ENCODE results near the gene KRT85. TPM values are rescaled to one million over a fixed set of nuclear protein-coding genes. Genes with fewer than 3 reads are reported as not detected.
A peak's percentile ranks its signal among the peaks of the same experiment; 100 is the strongest.

The KRT85 gene
- total RNA-seq, 5 donors from 2014 or later (not counting 1 experiment from before 2014, with no cell fraction given): not detected

- Histone ChIP-seq H3K27ac (ENCODE audit: low read length) (no peak overlapping the region), H3K4me1 (ENCODE audit: control insufficient read depth in 1 of 2, extremely low read depth in 1 of 2, insufficient read depth in 2 of 2, low read length in 2 of 2) (peaks cover 26 to 53% of the 10 kb centered on the region in 2 experiments), H3K9me3 (no peaks in the 10 kb centered on the region), H3K4me3 (ENCODE audit: control insufficient read depth in 1 of 2, extremely low read depth in 1 of 2, low read length in 1 of 2) (no peak overlapping the region), H3K27me3 (replicated peaks in 1 of 2; ENCODE audit: control insufficient read depth in 2 of 2, extremely low read depth in 1 of 2, insufficient read depth in 2 of 2, low read length in 1 of 2) (peaks cover 0 to 45% of the 10 kb centered on the region in 2 experiments), H3K36me3 (ENCODE audit: control insufficient read depth in 2 of 2, extremely low read depth in 1 of 2, insufficient read depth in 1 of 2, low read length in 1 of 2) (no peaks in the 10 kb centered on the region)
- no peak overlapping the region for H3K4me3 Mint-ChIP-seq
- peak in 1 of 35 experiments; percentile 1 for DNase-seq
- CTCF ChIA-PET: no interaction called here
- POLR2A ChIA-PET: interaction anchor here in 1 of 2 donors (0.7 kb wide), 1 partner anchor 17 kb away, joined by 3 read pairs; no protein-coding TSS in a partner anchor
- no peaks in the 10 kb centered on the region for H3K9me3 Mint-ChIP-seq
- peaks cover 3 to 5% of the 10 kb centered on the region in 2 donors for H3K27me3 Mint-ChIP-seq
- WGBS (ENCODE audit: insufficient coverage): 80% methylated on average over 3 of the region's 8 CpGs
- H3K4me1 Mint-ChIP-seq: peaks cover 45 to 52% (median 51%) of the 10 kb centered on the region in 3 donors
- H3K27ac Mint-ChIP-seq: no peak overlapping the region
- H3K36me3 Mint-ChIP-seq: no peaks in the 10 kb centered on the region
- ATAC-seq (replicated peaks in 1 of 4): no peak
Observed at GRCh38 chr12:52355176-52355575, 12.1 kb downstream of the KRT85 start.

GRCh38 chr12:52354200-52354599 is 13.1 kb downstream of the KRT85 start:
- Mint-ChIP-seq H3K36me3 (no peaks in the 10 kb centered on the region), H3K9me3 (no peaks in the 10 kb centered on the region), H3K4me3 (no peak overlapping the region), H3K27ac (no peak overlapping the region), H3K27me3 (peaks cover 3 to 9% of the 10 kb centered on the region in 2 donors), H3K4me1 (peaks cover 36 to 49% (median 48%) of the 10 kb centered on the region in 3 donors)
- ATAC-seq (replicated peaks in 1 of 4) (no peak), DNase-seq (no peak)
- Histone ChIP-seq H3K9me3 (no peaks in the 10 kb centered on the region), H3K27me3 (replicated peaks in 1 of 2; ENCODE audit: control insufficient read depth in 2 of 2, extremely low read depth in 1 of 2, insufficient read depth in 2 of 2, low read length in 1 of 2) (peaks cover 0 to 42% of the 10 kb centered on the region in 2 experiments), H3K27ac (ENCODE audit: low read length) (no peak overlapping the region), H3K36me3 (ENCODE audit: control insufficient read depth in 2 of 2, extremely low read depth in 1 of 2, insufficient read depth in 1 of 2, low read length in 1 of 2) (no peaks in the 10 kb centered on the region), H3K4me3 (ENCODE audit: control insufficient read depth in 1 of 2, extremely low read depth in 1 of 2, low read length in 1 of 2) (no peak overlapping the region), H3K4me1 (ENCODE audit: control insufficient read depth in 1 of 2, extremely low read depth in 1 of 2, insufficient read depth in 2 of 2, low read length in 2 of 2) (peaks cover 23 to 46% of the 10 kb centered on the region in 2 experiments)
- POLR2A ChIA-PET: no interaction called here
- CTCF ChIA-PET: no interaction called here
- no CpG with 5 or more reads among the region's 5 CpGs for WGBS (ENCODE audit: insufficient coverage)

- peaks cover 32 to 46% (median 45%) of the 10 kb centered on the region in 3 donors for H3K4me1 Mint-ChIP-seq
- H3K27me3 Mint-ChIP-seq: peaks cover 3 to 9% of the 10 kb centered on the region in 2 donors
- H3K9me3 Mint-ChIP-seq: no peaks in the 10 kb centered on the region
- Histone ChIP-seq H3K27me3 (replicated peaks in 1 of 2; ENCODE audit: control insufficient read depth in 2 of 2, extremely low read depth in 1 of 2, insufficient read depth in 2 of 2, low read length in 1 of 2) (peaks cover 0 to 42% of the 10 kb centered on the region in 2 experiments), H3K9me3 (no peaks in the 10 kb centered on the region), H3K36me3 (ENCODE audit: control insufficient read depth in 2 of 2, extremely low read depth in 1 of 2, insufficient read depth in 1 of 2, low read length in 1 of 2) (no peaks in the 10 kb centered on the region), H3K4me1 (ENCODE audit: control insufficient read depth in 1 of 2, extremely low read depth in 1 of 2, insufficient read depth in 2 of 2, low read length in 2 of 2) (peaks cover 20 to 42% of the 10 kb centered on the region in 2 experiments), H3K4me3 (ENCODE audit: control insufficient read depth in 1 of 2, extremely low read depth in 1 of 2, low read length in 1 of 2) (no peak overlapping the region), H3K27ac (ENCODE audit: low read length) (no peak overlapping the region)
- DNase-seq (no peak), ATAC-seq (replicated peaks in 1 of 4) (no peak)
- no peak overlapping the region for H3K4me3 Mint-ChIP-seq
- ChIA-PET POLR2A (no interaction called here), CTCF (interaction anchor here in 1 of 2 donors (0.7 kb wide), 1 partner anchor 27 kb away, joined by 3 read pairs; no protein-coding TSS in a partner anchor)
- H3K36me3 Mint-ChIP-seq: no peaks in the 10 kb centered on the region
- no peak overlapping the region for H3K27ac Mint-ChIP-seq
- WGBS (ENCODE audit: insufficient coverage): 100% methylated on average over 1 of the region's 3 CpGs
Observed at GRCh38 chr12:52353766-52354165, 13.5 kb downstream of the KRT85 start.

- no peak for DNase-seq
Observed at GRCh38 chr12:52352951-52353350, 14.3 kb downstream of the KRT85 start.

GRCh38 chr12:52351196-52352059 is 15.9 kb downstream of the KRT85 start:
- WGBS (ENCODE audit: insufficient coverage): 37% methylated on average over 7 of the region's 9 CpGs
- H3K36me3 Mint-ChIP-seq: no peaks in the 10 kb centered on the region
- Histone ChIP-seq H3K27me3 (replicated peaks in 1 of 2; ENCODE audit: control insufficient read depth in 2 of 2, extremely low read depth in 1 of 2, insufficient read depth in 2 of 2, low read length in 1 of 2) (peaks cover 0 to 41% of the 10 kb centered on the region in 2 experiments), H3K36me3 (ENCODE audit: control insufficient read depth in 2 of 2, extremely low read depth in 1 of 2, insufficient read depth in 1 of 2, low read length in 1 of 2) (no peaks in the 10 kb centered on the region), H3K4me3 (ENCODE audit: control insufficient read depth in 1 of 2, extremely low read depth in 1 of 2, low read length in 1 of 2) (peak overlapping the region in 1 of 2 donors; percentile 25), H3K4me1 (ENCODE audit: control insufficient read depth in 1 of 2, extremely low read depth in 1 of 2, insufficient read depth in 2 of 2, low read length in 2 of 2) (peaks cover 13 to 32% of the 10 kb centered on the region in 2 experiments), H3K9me3 (no peaks in the 10 kb centered on the region), H3K27ac (ENCODE audit: low read length) (no peak overlapping the region)
- ATAC-seq (replicated peaks in 1 of 4) (peak; percentile 97 to 100 (median 100)), DNase-seq (peak; percentile 39 to 82 (median 69))
- H3K9me3 Mint-ChIP-seq: no peaks in the 10 kb centered on the region
- H3K27ac Mint-ChIP-seq: peak overlapping the region; percentile 5 to 17
- ChIA-PET POLR2A (no interaction called here), CTCF (interaction anchor here in 1 of 2 donors (1.0 to 1.5 kb wide), 3 partner anchors 10 to 519 kb away, joined by 3 to 7 read pairs (median 5); no protein-coding TSS in a partner anchor)
- H3K4me1 Mint-ChIP-seq: peaks cover 24 to 34% (median 32%) of the 10 kb centered on the region in 3 donors
- peak overlapping the region in 2 of 3 donors; percentile 2 to 32 for H3K4me3 Mint-ChIP-seq
- H3K27me3 Mint-ChIP-seq: peaks cover 3 to 13% of the 10 kb centered on the region in 2 donors

More at GRCh38 chr12:52352951-52353350, 14.3 kb downstream of the KRT85 start:
- Histone ChIP-seq H3K36me3 (ENCODE audit: control insufficient read depth in 2 of 2, extremely low read depth in 1 of 2, insufficient read depth in 1 of 2, low read length in 1 of 2) (no peaks in the 10 kb centered on the region), H3K27me3 (replicated peaks in 1 of 2; ENCODE audit: control insufficient read depth in 2 of 2, extremely low read depth in 1 of 2, insufficient read depth in 2 of 2, low read length in 1 of 2) (peaks cover 0 to 47% of the 10 kb centered on the region in 2 experiments), H3K4me3 (ENCODE audit: control insufficient read depth in 1 of 2, extremely low read depth in 1 of 2, low read length in 1 of 2) (no peak overlapping the region), H3K9me3 (no peaks in the 10 kb centered on the region), H3K27ac (ENCODE audit: low read length) (no peak overlapping the region), H3K4me1 (ENCODE audit: control insufficient read depth in 1 of 2, extremely low read depth in 1 of 2, insufficient read depth in 2 of 2, low read length in 2 of 2) (peaks cover 13 to 33% of the 10 kb centered on the region in 2 experiments)
- H3K27me3 Mint-ChIP-seq: peaks cover 3 to 10% of the 10 kb centered on the region in 2 donors
- H3K27ac Mint-ChIP-seq: peak overlapping the region in 1 of 2 donors; percentile 25
- no peaks in the 10 kb centered on the region for H3K9me3 Mint-ChIP-seq
- peaks cover 24 to 38% (median 37%) of the 10 kb centered on the region in 3 donors for H3K4me1 Mint-ChIP-seq
- H3K36me3 Mint-ChIP-seq: no peaks in the 10 kb centered on the region
- H3K4me3 Mint-ChIP-seq: no peak overlapping the region
- ATAC-seq (replicated peaks in 1 of 4): no peak
- CTCF ChIA-PET: interaction anchor here in 1 of 2 donors (0.7 kb wide), 1 partner anchor 26 kb away, joined by 3 read pairs; no protein-coding TSS in a partner anchor
- POLR2A ChIA-PET: no interaction called here
- WGBS (ENCODE audit: insufficient coverage): no CpG with 5 or more reads among the region's 2 CpGs

GRCh38 chr12:52350786-52351185 is 16.5 kb downstream of the KRT85 start:
- no peak overlapping the region for H3K27ac ChIP-seq (ENCODE audit: low read length)
- ChIA-PET POLR2A (no interaction called here), CTCF (interaction anchor here in 1 of 2 donors (1.5 kb wide), 1 partner anchor 11 kb away, joined by 5 read pairs; no protein-coding TSS in a partner anchor)
- H3K27me3 ChIP-seq (replicated peaks in 1 of 2; ENCODE audit: control insufficient read depth in 2 of 2, extremely low read depth in 1 of 2, insufficient read depth in 2 of 2, low read length in 1 of 2): peaks cover 0 to 34% of the 10 kb centered on the region in 2 experiments
- H3K4me1 ChIP-seq (ENCODE audit: control insufficient read depth in 1 of 2, extremely low read depth in 1 of 2, insufficient read depth in 2 of 2, low read length in 2 of 2): peaks cover 13 to 32% of the 10 kb centered on the region in 2 experiments
- H3K9me3 Mint-ChIP-seq: no peaks in the 10 kb centered on the region
- no peaks in the 10 kb centered on the region for H3K36me3 Mint-ChIP-seq
- H3K27me3 Mint-ChIP-seq: peaks cover 3 to 13% of the 10 kb centered on the region in 2 donors
- no peak overlapping the region for H3K27ac Mint-ChIP-seq
- no peak for ATAC-seq (replicated peaks in 1 of 4)
- no peak overlapping the region for H3K4me3 ChIP-seq (ENCODE audit: control insufficient read depth in 1 of 2, extremely low read depth in 1 of 2, low read length in 1 of 2)
- no peaks in the 10 kb centered on the region for H3K36me3 ChIP-seq (ENCODE audit: control insufficient read depth in 2 of 2, extremely low read depth in 1 of 2, insufficient read depth in 1 of 2, low read length in 1 of 2)
- WGBS (ENCODE audit: insufficient coverage): 96% methylated on average over 4 of the region's 5 CpGs
- DNase-seq: peak in 1 of 35 experiments; percentile 3
- peaks cover 24 to 34% (median 32%) of the 10 kb centered on the region in 3 donors for H3K4me1 Mint-ChIP-seq
- H3K4me3 Mint-ChIP-seq: no peak overlapping the region
- H3K9me3 ChIP-seq: no peaks in the 10 kb centered on the region
